ENCODE measurements around the gene ZGRF1. TPM values are rescaled to one million over a fixed set of nuclear protein-coding genes. Genes with fewer than 3 reads are reported as not detected.
"Not testable (repeated sequence)": the region's sequence is repeated elsewhere in the genome, so short reads cannot be mapped to it uniquely, and the experiment has no call there.

The ZGRF1 gene
- total and polyA plus RNA-seq, 11 donors, result 0.85 to 2.9 (median 1.6) TPM

- Histone ChIP-seq H3K9me3 (no peaks in the 10 kb centered on the region), H3K27me3 (no peaks in the 10 kb centered on the region), H3K4me1 (peaks cover 0 to 3% (median 0%) of the 10 kb centered on the region in 12 donors), H3K27ac (no peak overlapping the region), H3K36me3 (peaks cover 0 to 5% (median 0%) of the 10 kb centered on the region in 9 donors), H3K4me3 (no peak overlapping the region)
- TF ChIP-seq POLR2A (IDR thresholded peaks at IDR 0.05) (no peak), CTCF (IDR thresholded peaks at IDR 0.05) (no peak)
- DNase-seq (no peak), ATAC-seq (no peak)
- 81 to 96% (median 90%) methylated on average over 2 of the region's 2 CpGs for WGBS, 4 donors
- intact Hi-C loops (cut with DNase I), result no loop called here
Observed at GRCh38 chr4:112664611-112665010, 27.9 kb upstream of the ZGRF1 start.

GRCh38 chr4:112656115-112656514 is 19.4 kb upstream of the ZGRF1 start:
- peaks cover 0 to 89% (median 80%) of the 10 kb centered on the region in 9 donors for H3K36me3 ChIP-seq
- H3K9me3 ChIP-seq; intact Hi-C loops (cut with DNase I); H3K27ac ChIP-seq; H3K27me3 ChIP-seq; ATAC-seq; H3K4me1 ChIP-seq; H3K4me3 ChIP-seq; DNase-seq: not testable (repeated sequence)
- 92 to 96% (median 95%) methylated on average over 5 of the region's 5 CpGs for WGBS, 4 donors

GRCh38 chr4:112655270-112655669 is 18.6 kb upstream of the ZGRF1 start:
- H3K36me3 ChIP-seq, result peaks cover 0 to 97% (median 88%) of the 10 kb centered on the region in 9 donors
- H3K4me3 ChIP-seq, result no peak overlapping the region
- ATAC-seq (no peak), DNase-seq (no peak)
- no peak overlapping the region for H3K27ac ChIP-seq
- TF ChIP-seq CTCF (IDR thresholded peaks at IDR 0.05) (no peak), POLR2A (IDR thresholded peaks at IDR 0.05) (no peak)
- WGBS, 4 donors, result 83 to 86% (median 85%) methylated on average over 5 of the region's 5 CpGs
- H3K4me1 ChIP-seq, result no peaks in the 10 kb centered on the region
- no peaks in the 10 kb centered on the region for H3K27me3 ChIP-seq
- intact Hi-C loops (cut with DNase I), result no loop called here
- H3K9me3 ChIP-seq, result no peaks in the 10 kb centered on the region

- Histone ChIP-seq H3K27ac (no peak overlapping the region), H3K4me1 (peaks cover 0 to 3% (median 0%) of the 10 kb centered on the region in 12 donors), H3K4me3 (no peak overlapping the region), H3K27me3 (no peaks in the 10 kb centered on the region), H3K9me3 (no peaks in the 10 kb centered on the region), H3K36me3 (peaks cover 0 to 100% (median 98%) of the 10 kb centered on the region in 9 donors)
- DNase-seq (no peak), ATAC-seq (no peak)
- TF ChIP-seq CTCF (IDR thresholded peaks at IDR 0.05) (no peak), POLR2A (IDR thresholded peaks at IDR 0.05) (no peak)
- intact Hi-C loops (cut with DNase I), result no loop called here
- 39 to 56% (median 41%) methylated on average over 1 of the region's 1 CpG for WGBS, 4 donors
Observed at GRCh38 chr4:112652216-112652615, 15.5 kb upstream of the ZGRF1 start.

GRCh38 chr4:112651641-112652040 is 14.9 kb upstream of the ZGRF1 start:
- no peak for ATAC-seq
- peaks cover 0 to 100% (median 99%) of the 10 kb centered on the region in 9 donors for H3K36me3 ChIP-seq
- intact Hi-C loops (cut with DNase I), result no loop called here

More at GRCh38 chr4:112651641-112652040, 14.9 kb upstream of the ZGRF1 start:
- no peak overlapping the region for H3K4me3 ChIP-seq
- H3K27me3 ChIP-seq, result no peaks in the 10 kb centered on the region
- peaks cover 0 to 3% (median 0%) of the 10 kb centered on the region in 12 donors for H3K4me1 ChIP-seq
- no peak overlapping the region for H3K27ac ChIP-seq
- no peaks in the 10 kb centered on the region for H3K9me3 ChIP-seq
- TF ChIP-seq CTCF (IDR thresholded peaks at IDR 0.05) (no peak), POLR2A (IDR thresholded peaks at IDR 0.05) (no peak)
- DNase-seq, result no peak
